Large intestine (tissue), 3 donors: Measurements from ENCODE around the gene MYO15B. TPM values are rescaled to one million over a fixed set of nuclear protein-coding genes. Genes with fewer than 3 reads are reported as not detected.

Experiments
- DNase-seq, 2 donors: peaks; one replicate each; pipeline versions ENCODE4 v3.0.0 to v3.0.0-alpha.2; 2013
- H3K27ac ChIP-seq: one replicate; pipeline ENCODE4 v1.5.1; 2013; ENCODE audit warnings: low read length
- H3K27me3 ChIP-seq: 2 replicates; pipeline ENCODE4 v1.6.1; 2013; ENCODE audit warnings: low read length; ENCODE audit not compliant: control insufficient read depth, insufficient read depth
- H3K36me3 ChIP-seq: 2 replicates; pipeline ENCODE4 v1.6.1; 2013; ENCODE audit warnings: low read length; ENCODE audit not compliant: control insufficient read depth, insufficient read depth
- H3K4me1 ChIP-seq: one replicate; pipeline ENCODE4 v1.6.1; 2013; ENCODE audit warnings: low read length; ENCODE audit not compliant: control insufficient read depth, insufficient read depth
- H3K4me3 ChIP-seq: one replicate; pipeline ENCODE4 v1.5.1; 2013; ENCODE audit warnings: low read length
- H3K9me3 ChIP-seq: one replicate; pipeline ENCODE4 v1.6.1; 2013; ENCODE audit warnings: mild to moderate bottlenecking, low read depth, low read length, moderate library complexity; ENCODE audit not compliant: control insufficient read depth
- WGBS: methylation state at CpG from one replicate; pipeline ENCODE4 v1.1.5; 2013; ENCODE audit warnings: low lambda C conversion rate; ENCODE audit not compliant: insufficient coverage; 5-methylcytosine and 5-hydroxymethylcytosine counted together
- polyA plus RNA-seq: library from polyadenylated mRNA; unstranded; fragments of 120-200 nt; gene quantifications from one replicate; pipeline ENCODE4 v1.2.1, GENCODE V29; 2013

MYO15B gene
- polyA plus RNA-seq, 1 donor = 595 TPM

GRCh38 chr17:75638893-75639292 is 51.3 kb downstream of the MYO15B start:
- DNase-seq = no peak
- H3K27ac ChIP-seq = no peak overlapping the region
- peaks cover 73% of the 10 kb centered on the region for H3K4me1 ChIP-seq
- no CpG with 5 or more reads among the region's 13 CpGs for WGBS
- no peak overlapping the region for H3K4me3 ChIP-seq
- H3K27me3 ChIP-seq = no peaks in the 10 kb centered on the region
- H3K9me3 ChIP-seq = no peaks in the 10 kb centered on the region
- peaks cover 15% of the 10 kb centered on the region for H3K36me3 ChIP-seq

GRCh38 chr17:75639327-75639726 is 51.7 kb downstream of the MYO15B start:
- peak in 1 of 2 donors; percentile 9 for DNase-seq
- WGBS = no CpG with 5 or more reads among the region's 3 CpGs
- Histone ChIP-seq H3K27ac (no peak overlapping the region), H3K27me3 (no peaks in the 10 kb centered on the region), H3K36me3 (peaks cover 15% of the 10 kb centered on the region), H3K4me3 (no peak overlapping the region), H3K4me1 (peaks cover 71% of the 10 kb centered on the region), H3K9me3 (no peaks in the 10 kb centered on the region)

GRCh38 chr17:75639771-75640555 is 52.4 kb downstream of the MYO15B start:
- Histone ChIP-seq H3K27me3 (no peaks in the 10 kb centered on the region), H3K4me1 (peaks cover 70% of the 10 kb centered on the region), H3K27ac (no peak overlapping the region), H3K36me3 (peaks cover 15% of the 10 kb centered on the region), H3K9me3 (no peaks in the 10 kb centered on the region), H3K4me3 (no peak overlapping the region)
- no CpG with 5 or more reads among the region's 30 CpGs for WGBS
- DNase-seq = peak in 1 of 2 donors; percentile 66

- Histone ChIP-seq H3K4me3 (no peak overlapping the region), H3K27me3 (no peaks in the 10 kb centered on the region), H3K27ac (no peak overlapping the region), H3K36me3 (peaks cover 15% of the 10 kb centered on the region), H3K4me1 (peaks cover 70% of the 10 kb centered on the region), H3K9me3 (no peaks in the 10 kb centered on the region)
- DNase-seq = no peak
- WGBS = no CpG with 5 or more reads among the region's 13 CpGs
Observed at GRCh38 chr17:75640556-75641119, 53.0 kb downstream of the MYO15B start.

GRCh38 chr17:75641343-75641742 is 53.7 kb downstream of the MYO15B start:
- no peaks in the 10 kb centered on the region for H3K27me3 ChIP-seq
- no peak overlapping the region for H3K4me3 ChIP-seq
- no peaks in the 10 kb centered on the region for H3K9me3 ChIP-seq
- no CpG with 5 or more reads among the region's 9 CpGs for WGBS
- H3K4me1 ChIP-seq = peaks cover 68% of the 10 kb centered on the region
- DNase-seq = no peak
- no peak overlapping the region for H3K27ac ChIP-seq
- peaks cover 13% of the 10 kb centered on the region for H3K36me3 ChIP-seq

GRCh38 chr17:75642182-75642783 is 54.7 kb downstream of the MYO15B start:
- 100% methylated on average over 1 of the region's 7 CpGs for WGBS
- Histone ChIP-seq H3K27me3 (no peaks in the 10 kb centered on the region), H3K4me1 (peaks cover 68% of the 10 kb centered on the region), H3K27ac (peak overlapping the region; percentile 33), H3K4me3 (no peak overlapping the region), H3K9me3 (no peaks in the 10 kb centered on the region), H3K36me3 (peaks cover 13% of the 10 kb centered on the region)
- DNase-seq = peak; percentile 66 to 80

- WGBS = no CpG with 5 or more reads among the region's 17 CpGs
- peaks cover 16% of the 10 kb centered on the region for H3K36me3 ChIP-seq
- H3K27me3 ChIP-seq = no peaks in the 10 kb centered on the region
- H3K4me1 ChIP-seq = peaks cover 68% of the 10 kb centered on the region
- peak overlapping the region; percentile 33 for H3K27ac ChIP-seq
- no peak overlapping the region for H3K4me3 ChIP-seq
- H3K9me3 ChIP-seq = no peaks in the 10 kb centered on the region
- peak in 1 of 2 donors; percentile 19 for DNase-seq
Observed at GRCh38 chr17:75642784-75643642, 55.4 kb downstream of the MYO15B start.

- H3K36me3 ChIP-seq = peaks cover 14% of the 10 kb centered on the region
- WGBS = no CpG with 5 or more reads among the region's 7 CpGs
- DNase-seq = no peak
- no peaks in the 10 kb centered on the region for H3K9me3 ChIP-seq
- peak overlapping the region; percentile 33 for H3K27ac ChIP-seq
- peaks cover 68% of the 10 kb centered on the region for H3K4me1 ChIP-seq
- H3K4me3 ChIP-seq = no peak overlapping the region
- no peaks in the 10 kb centered on the region for H3K27me3 ChIP-seq
Observed at GRCh38 chr17:75643643-75644017, 56.0 kb downstream of the MYO15B start.

GRCh38 chr17:75645501-75645888 is 57.9 kb downstream of the MYO15B start:
- no CpG with 5 or more reads among the region's 7 CpGs for WGBS
- Histone ChIP-seq H3K4me1 (peaks cover 52% of the 10 kb centered on the region), H3K27me3 (no peaks in the 10 kb centered on the region), H3K27ac (peak overlapping the region; percentile 99), H3K4me3 (no peak overlapping the region), H3K9me3 (no peaks in the 10 kb centered on the region), H3K36me3 (peaks cover 27% of the 10 kb centered on the region)
- DNase-seq = peak; percentile 89 to 94
